HG02759 (cell line): ENCODE data around the gene PRIM1.
A peak's percentile ranks its signal among the peaks of the same experiment; 100 is the strongest.
"Not testable (repeated sequence)": the region's sequence is repeated elsewhere in the genome, so short reads cannot be mapped to it uniquely, and the experiment has no call there.

Experiments used
- ATAC-seq: cut with Tn5 transposase; IDR thresholded peaks from one replicate; pipeline ENCODE4 v1.9.1; 2021; ENCODE audit warnings: mild to moderate bottlenecking, moderate library complexity; ENCODE audit not compliant: unreplicated experiment

The PRIM1 gene

GRCh38 chr12:56761812-56762211 lies 9.7 kb upstream of the PRIM1 start:
- ATAC-seq = no peak

- no peak for ATAC-seq
Observed at GRCh38 chr12:56760460-56760859, 8.3 kb upstream of the PRIM1 start.

GRCh38 chr12:56759263-56759908 lies 7.3 kb upstream of the PRIM1 start:
- ATAC-seq = no peak

- ATAC-seq = no peak
Observed at GRCh38 chr12:56758728-56759262, 6.7 kb upstream of the PRIM1 start.

- not testable (repeated sequence) for ATAC-seq
Observed at GRCh38 chr12:56757971-56758370, 5.8 kb upstream of the PRIM1 start.

- ATAC-seq = no peak
Observed at GRCh38 chr12:56753566-56753965, 1.4 kb upstream of the PRIM1 start.

- not testable (repeated sequence) for ATAC-seq
Observed at GRCh38 chr12:56750596-56750995, 1.5 kb downstream of the PRIM1 start.

- ATAC-seq = no peak
Observed at GRCh38 chr12:56749853-56750252, 2.3 kb downstream of the PRIM1 start.

- no peak for ATAC-seq
Observed at GRCh38 chr12:56749359-56749758, 2.8 kb downstream of the PRIM1 start.

GRCh38 chr12:56728139-56728861 lies 23.8 kb downstream of the PRIM1 start:
- ATAC-seq = no peak

- not testable (repeated sequence) for ATAC-seq
Observed at GRCh38 chr12:56726196-56726675, 25.9 kb downstream of the PRIM1 start.

GRCh38 chr12:56725723-56726102 lies 26.4 kb downstream of the PRIM1 start:
- no peak for ATAC-seq

GRCh38 chr12:56724972-56725722 lies 27.0 kb downstream of the PRIM1 start, which contains the start of gene NACA:
Gene NACA, minus strand, starts transcription at chr12:56725299. Its CDS starts 778 bp downstream, at chr12:56724521.
- ATAC-seq = peak; percentile 91

- ATAC-seq = no peak
Observed at GRCh38 chr12:56724701-56724971, 27.5 kb downstream of the PRIM1 start.

- ATAC-seq = no peak
Observed at GRCh38 chr12:56723889-56724700, 28.0 kb downstream of the PRIM1 start.

- no peak for ATAC-seq
Observed at GRCh38 chr12:56723352-56723751, 28.8 kb downstream of the PRIM1 start.

- no peak for ATAC-seq
Observed at GRCh38 chr12:56722832-56723231, 29.3 kb downstream of the PRIM1 start.

GRCh38 chr12:56721721-56722120 lies 30.4 kb downstream of the PRIM1 start:
- ATAC-seq = no peak

GRCh38 chr12:56721216-56721615 lies 30.9 kb downstream of the PRIM1 start:
- no peak for ATAC-seq

- no peak for ATAC-seq
Observed at GRCh38 chr12:56720731-56721151, 31.4 kb downstream of the PRIM1 start.

- no peak for ATAC-seq
Observed at GRCh38 chr12:56719056-56719455, 33.1 kb downstream of the PRIM1 start.
